ENCODE measurements around the gene PNPLA6.

The PNPLA6 gene

DNA sequence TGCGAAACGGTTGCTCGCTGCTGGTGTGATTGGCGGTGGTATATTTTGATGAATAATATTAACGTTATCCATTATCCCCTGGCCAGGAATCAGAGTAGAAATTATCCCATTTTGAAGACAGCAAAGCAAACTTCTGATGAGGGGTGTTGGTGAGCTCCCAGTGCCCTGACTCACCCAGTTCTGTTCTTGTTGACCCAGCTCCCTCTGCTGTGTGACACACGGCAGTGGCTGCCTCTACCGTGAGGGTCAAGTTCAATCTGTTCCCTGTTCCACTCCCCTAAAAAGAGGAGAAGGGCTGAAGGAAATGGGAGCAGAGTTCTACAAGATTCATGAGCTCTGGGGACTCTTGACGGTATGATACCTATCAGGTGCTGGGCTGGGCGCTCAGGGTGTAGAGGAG is 62.2 kb downstream of the PNPLA6 start:
- TF ChIP-seq CTCF (IDR thresholded peaks at IDR 0.05; ENCODE audit: insufficient read depth, low read length, poor library complexity, severe bottlenecking), result no peak
- H3K4me3 ChIP-seq (replicated peaks; ENCODE audit: low read depth, low read length), result no peak overlapping the region
- no peaks in the 10 kb centered on the region for H3K36me3 ChIP-seq (ENCODE audit: control insufficient read depth, insufficient read depth, low read length)
- no peak for DNase-seq (ENCODE audit: extremely low read depth, insufficient read length)
- H3K27me3 ChIP-seq (replicated peaks; ENCODE audit: control insufficient read depth, insufficient read depth, low read length), result no peaks in the 10 kb centered on the region

DNA sequence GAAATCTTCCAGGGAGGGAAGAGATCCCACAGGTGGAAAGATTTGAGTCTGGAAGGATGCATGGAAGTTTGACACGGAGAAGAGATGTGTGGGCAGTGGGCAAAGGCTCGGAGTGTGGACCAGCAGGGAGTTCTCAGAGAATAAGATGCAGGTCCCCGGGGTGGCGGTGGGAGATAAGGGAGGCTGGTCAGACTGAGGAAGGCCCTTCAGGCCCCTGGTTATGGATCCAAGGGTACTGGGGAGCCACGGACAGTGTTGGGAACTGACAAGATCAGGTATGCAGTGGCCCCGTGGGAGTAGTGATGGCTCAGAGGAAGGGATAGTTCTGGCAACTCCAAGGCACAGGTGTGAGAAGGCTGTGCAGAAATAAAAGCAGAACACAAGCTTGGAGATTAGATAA is 62.7 kb downstream of the PNPLA6 start:
- no peak for DNase-seq (ENCODE audit: extremely low read depth, insufficient read length)
- Histone ChIP-seq H3K36me3 (ENCODE audit: control insufficient read depth, insufficient read depth, low read length) (no peaks in the 10 kb centered on the region), H3K27me3 (replicated peaks; ENCODE audit: control insufficient read depth, insufficient read depth, low read length) (no peaks in the 10 kb centered on the region), H3K4me3 (replicated peaks; ENCODE audit: low read depth, low read length) (no peak overlapping the region)
- TF ChIP-seq CTCF (IDR thresholded peaks at IDR 0.05; ENCODE audit: insufficient read depth, low read length, poor library complexity, severe bottlenecking), result no peak

DNA sequence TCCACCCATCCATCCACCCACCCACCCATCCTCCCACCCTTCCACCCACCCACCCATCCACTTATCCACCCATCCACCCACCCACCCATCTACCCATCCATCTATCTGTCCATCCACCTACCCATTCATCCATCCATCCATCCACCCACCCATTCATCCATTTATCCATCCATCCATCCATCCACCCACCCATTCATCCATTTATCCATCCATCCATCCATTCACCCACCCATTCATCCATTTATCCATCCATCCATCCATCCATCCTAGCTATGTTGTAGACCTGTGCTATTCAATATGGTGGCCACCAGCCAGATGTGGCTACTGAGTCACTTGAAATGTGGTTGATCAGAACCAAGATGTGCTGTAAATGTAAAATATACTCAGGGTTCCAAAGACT is 65.2 kb downstream of the PNPLA6 start:
- no peak for TF ChIP-seq CTCF (IDR thresholded peaks at IDR 0.05; ENCODE audit: insufficient read depth, low read length, poor library complexity, severe bottlenecking)
- Histone ChIP-seq H3K27me3 (replicated peaks; ENCODE audit: control insufficient read depth, insufficient read depth, low read length) (no peaks in the 10 kb centered on the region), H3K36me3 (ENCODE audit: control insufficient read depth, insufficient read depth, low read length) (no peaks in the 10 kb centered on the region), H3K4me3 (replicated peaks; ENCODE audit: low read depth, low read length) (no peak overlapping the region)
- no peak for DNase-seq (ENCODE audit: extremely low read depth, insufficient read length)

GRCh38 chr19:7602240-7602934 is 66.9 kb downstream of the PNPLA6 start:
- DNase-seq (ENCODE audit: extremely low read depth, insufficient read length), result no peak
- TF ChIP-seq CTCF (IDR thresholded peaks at IDR 0.05; ENCODE audit: insufficient read depth, low read length, poor library complexity, severe bottlenecking), result no peak
- no peaks in the 10 kb centered on the region for H3K27me3 ChIP-seq (replicated peaks; ENCODE audit: control insufficient read depth, insufficient read depth, low read length)
- H3K36me3 ChIP-seq (ENCODE audit: control insufficient read depth, insufficient read depth, low read length), result no peaks in the 10 kb centered on the region
- H3K4me3 ChIP-seq (replicated peaks; ENCODE audit: low read depth, low read length), result no peak overlapping the region

DNA sequence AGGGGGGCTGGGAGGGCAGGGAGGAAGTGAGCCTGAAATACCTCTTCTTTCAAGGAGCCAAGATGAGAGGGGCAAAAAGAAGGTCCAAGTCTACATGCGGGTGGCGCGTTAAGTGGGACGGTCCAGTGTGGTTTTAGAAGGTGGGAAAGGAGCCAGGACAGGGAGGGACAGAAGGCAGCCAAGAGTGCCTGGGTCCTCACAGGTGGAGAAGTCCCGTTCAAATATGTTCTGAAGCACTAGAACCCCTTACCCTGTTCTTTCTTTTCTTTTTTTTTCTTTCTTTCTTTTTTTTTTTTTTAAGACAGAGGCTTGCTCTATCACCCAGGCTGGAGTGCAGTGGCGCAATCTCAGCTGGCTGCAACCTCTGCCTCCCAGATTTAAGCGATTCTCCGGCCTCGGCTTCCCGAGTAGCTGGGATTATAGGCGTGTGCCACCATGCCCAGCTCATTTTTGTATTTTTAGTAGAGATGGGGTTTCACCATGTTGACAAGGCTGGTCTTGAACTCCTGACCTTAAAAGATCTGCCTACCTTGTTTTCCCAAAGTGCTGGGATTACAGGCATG is 67.5 kb downstream of the PNPLA6 start:
- TF ChIP-seq CTCF (IDR thresholded peaks at IDR 0.05; ENCODE audit: insufficient read depth, low read length, poor library complexity, severe bottlenecking), result no peak
- Histone ChIP-seq H3K36me3 (ENCODE audit: control insufficient read depth, insufficient read depth, low read length) (no peaks in the 10 kb centered on the region), H3K27me3 (replicated peaks; ENCODE audit: control insufficient read depth, insufficient read depth, low read length) (no peaks in the 10 kb centered on the region), H3K4me3 (replicated peaks; ENCODE audit: low read depth, low read length) (no peak overlapping the region)
- DNase-seq (ENCODE audit: extremely low read depth, insufficient read length), result no peak
